NT2/D1 (cell line): Measurements from ENCODE around the gene MYOZ1.

Source experiments
- YY1 ChIP-seq: IDR thresholded peaks from 2 replicates; pipeline ENCODE4 v1.6.1; 2011; ENCODE audit not compliant: insufficient read length, insufficient read depth
- ZNF274 ChIP-seq: IDR thresholded peaks from 2 replicates; pipeline ENCODE4 v1.6.1; 2011; ENCODE audit warnings: mild to moderate bottlenecking, low read depth, low read length

DNA sequence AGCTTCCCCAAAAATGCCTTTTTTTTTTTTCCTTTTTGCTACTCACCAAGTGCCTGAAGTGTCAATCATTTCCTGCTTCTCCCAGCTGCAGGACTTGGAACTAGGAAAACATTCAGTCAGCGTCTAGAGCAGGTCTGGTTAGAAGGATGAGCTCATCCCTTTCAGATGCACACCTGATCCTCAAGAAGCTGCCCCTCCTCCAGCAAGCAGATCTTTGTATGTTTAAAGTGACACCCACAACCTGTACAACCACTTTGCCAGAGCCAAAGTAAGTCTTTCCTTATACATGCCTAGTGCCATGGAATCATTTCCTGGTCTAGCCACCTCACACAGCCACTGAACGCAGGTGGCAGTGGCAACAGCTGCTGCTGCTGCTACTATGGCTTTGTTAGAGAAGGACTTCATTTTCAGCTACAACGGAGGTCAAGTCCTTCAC is 39.8 kb downstream of the MYOZ1 start:
- TF ChIP-seq ZNF274 (no peak), YY1 (no peak)
